ELR (cell line): ENCODE measurements around the gene KMT2E.

ENCODE experiments used
- DNase-seq: peaks from one replicate; pipeline ENCODE4 v3.0.0-alpha.2; 2015; ENCODE audit warnings: low read depth

KMT2E gene

GRCh38 chr7:105130048-105130447 lies 116.0 kb downstream of the KMT2E start:
- no peak for DNase-seq

- DNase-seq = no peak
Measured at GRCh38 chr7:105130580-105130979, 116.6 kb downstream of the KMT2E start.

- peak; percentile 27 for DNase-seq
Measured at GRCh38 chr7:105131033-105131656, 117.1 kb downstream of the KMT2E start.

- DNase-seq = no peak
Measured at GRCh38 chr7:105131890-105132289, 117.9 kb downstream of the KMT2E start.

- DNase-seq = no peak
Measured at GRCh38 chr7:105132335-105132734, 118.3 kb downstream of the KMT2E start.

- no peak for DNase-seq
Measured at GRCh38 chr7:105132835-105133234, 118.8 kb downstream of the KMT2E start.

GRCh38 chr7:105133358-105133757 lies 119.4 kb downstream of the KMT2E start:
- no peak for DNase-seq

GRCh38 chr7:105133986-105134655 lies 120.1 kb downstream of the KMT2E start:
- DNase-seq = no peak

GRCh38 chr7:105136221-105136620 lies 122.2 kb downstream of the KMT2E start:
- peak; percentile 34 for DNase-seq

GRCh38 chr7:105137898-105138297 lies 123.9 kb downstream of the KMT2E start:
- DNase-seq = no peak

- DNase-seq = no peak
Measured at GRCh38 chr7:105139381-105139780, 125.4 kb downstream of the KMT2E start.

- peak; percentile 42 for DNase-seq
Measured at GRCh38 chr7:105141068-105141467, 127.1 kb downstream of the KMT2E start.

- DNase-seq = peak; percentile 78
Measured at GRCh38 chr7:105149827-105150226, 135.8 kb downstream of the KMT2E start.

GRCh38 chr7:105151152-105151551 lies 137.1 kb downstream of the KMT2E start:
- DNase-seq = no peak

- no peak for DNase-seq
Measured at GRCh38 chr7:105153531-105153930, 139.5 kb downstream of the KMT2E start.

GRCh38 chr7:105154084-105154483 lies 140.1 kb downstream of the KMT2E start:
- DNase-seq = no peak

- no peak for DNase-seq
Measured at GRCh38 chr7:105156731-105157130, 142.7 kb downstream of the KMT2E start.

GRCh38 chr7:105157278-105157677 lies 143.3 kb downstream of the KMT2E start:
- DNase-seq = no peak

- no peak for DNase-seq
Measured at GRCh38 chr7:105161366-105161765, 147.4 kb downstream of the KMT2E start.
